Daoy (cell line): ENCODE measurements around the gene BLOC1S3. TPM values are rescaled to one million over a fixed set of nuclear protein-coding genes. Genes with fewer than 3 reads are reported as not detected.

ENCODE experiments used
- DNase-seq: peaks from one replicate; pipeline ENCODE4 v3.0.0-alpha.2; 2015; ENCODE audit warnings: low read depth
- total RNA-seq: library from RNA; depleted of rRNA; stranded (reverse); fragments of >200 nt; shearing (Covaris generic); gene quantifications from 2 replicates; pipeline ENCODE4 v1.2.3, GENCODE V29; 2014; rRNA removed

Gene BLOC1S3
- total RNA-seq = 3.9 and 6.9 TPM in 2 replicates

DNA sequence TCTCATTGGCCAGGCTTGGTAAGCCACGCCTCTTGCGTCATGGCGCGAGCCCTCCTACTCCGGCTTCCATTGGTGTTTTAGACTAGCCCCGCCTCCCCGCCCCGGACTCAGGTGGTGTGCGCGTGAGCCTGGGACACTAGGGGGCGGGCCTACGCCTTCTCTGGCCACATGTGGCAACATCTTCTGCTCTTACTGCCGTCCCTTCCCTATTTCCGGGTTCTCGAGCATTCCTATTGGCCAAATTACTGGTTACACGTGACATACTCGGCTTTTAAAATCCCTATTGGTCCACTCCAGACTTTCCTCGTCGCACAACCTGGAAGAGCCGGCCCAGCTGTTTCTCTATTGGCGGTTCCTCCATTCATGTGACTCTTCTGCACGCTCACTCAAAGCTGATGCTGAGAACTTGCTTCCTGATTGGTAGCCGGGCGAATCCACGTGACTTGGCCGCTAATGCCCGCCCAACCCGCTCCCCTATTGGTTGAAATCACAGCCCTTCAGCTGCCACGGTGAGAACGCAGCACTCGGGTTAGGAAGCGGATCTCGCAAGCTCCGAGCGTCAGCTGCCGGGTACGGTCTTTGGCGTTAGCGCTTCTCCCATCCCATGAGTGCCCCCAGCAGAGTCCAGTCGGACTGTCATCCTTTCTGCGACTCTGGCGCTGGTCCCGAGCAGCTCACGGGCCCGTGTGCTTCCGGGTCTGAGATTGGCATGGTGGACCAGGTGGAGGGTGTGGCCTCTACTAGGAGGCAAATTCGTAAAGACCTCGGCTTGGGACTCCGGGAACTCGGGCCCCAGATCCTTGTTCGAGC is at the start of gene BLOC1S3:
TSS of gene BLOC1S3 (plus strand) at position 523 of the 810 bp plus-strand sequence. CDS start 513 bp downstream, outside the sequence.
- DNase-seq = peak; percentile 100

DNA sequence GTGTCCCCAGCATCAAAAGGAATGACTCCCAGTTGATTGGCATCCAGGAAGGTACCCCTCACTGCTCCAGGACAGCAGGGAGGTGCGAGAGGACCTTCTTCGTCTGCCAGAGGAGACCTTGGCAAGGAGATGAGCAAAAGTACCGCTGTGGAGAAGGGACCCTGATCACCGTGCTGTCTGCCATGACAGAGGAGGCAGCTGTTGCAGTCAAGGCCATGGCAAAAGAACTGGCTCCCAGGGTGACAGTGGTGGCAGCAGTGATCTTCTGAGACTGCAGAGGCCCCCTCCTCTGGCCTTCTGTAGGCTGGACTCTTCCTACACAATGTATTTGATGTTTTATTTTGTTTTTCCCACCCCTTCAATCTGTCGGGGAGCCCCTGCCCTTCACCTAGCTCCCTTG is 49.8 kb upstream of the BLOC1S3 start:
- DNase-seq = no peak

- DNase-seq = no peak
Measured at GRCh38 chr19:45130236-45130635, 48.3 kb upstream of the BLOC1S3 start.

- peak; percentile 71 for DNase-seq
Measured at GRCh38 chr19:45130888-45131615, 47.5 kb upstream of the BLOC1S3 start.

GRCh38 chr19:45133661-45134060 is 44.9 kb upstream of the BLOC1S3 start:
- no peak for DNase-seq

GRCh38 chr19:45135176-45135885 is 43.3 kb upstream of the BLOC1S3 start:
- no peak for DNase-seq

- no peak for DNase-seq
Measured at GRCh38 chr19:45136507-45137178, 41.9 kb upstream of the BLOC1S3 start.

DNA sequence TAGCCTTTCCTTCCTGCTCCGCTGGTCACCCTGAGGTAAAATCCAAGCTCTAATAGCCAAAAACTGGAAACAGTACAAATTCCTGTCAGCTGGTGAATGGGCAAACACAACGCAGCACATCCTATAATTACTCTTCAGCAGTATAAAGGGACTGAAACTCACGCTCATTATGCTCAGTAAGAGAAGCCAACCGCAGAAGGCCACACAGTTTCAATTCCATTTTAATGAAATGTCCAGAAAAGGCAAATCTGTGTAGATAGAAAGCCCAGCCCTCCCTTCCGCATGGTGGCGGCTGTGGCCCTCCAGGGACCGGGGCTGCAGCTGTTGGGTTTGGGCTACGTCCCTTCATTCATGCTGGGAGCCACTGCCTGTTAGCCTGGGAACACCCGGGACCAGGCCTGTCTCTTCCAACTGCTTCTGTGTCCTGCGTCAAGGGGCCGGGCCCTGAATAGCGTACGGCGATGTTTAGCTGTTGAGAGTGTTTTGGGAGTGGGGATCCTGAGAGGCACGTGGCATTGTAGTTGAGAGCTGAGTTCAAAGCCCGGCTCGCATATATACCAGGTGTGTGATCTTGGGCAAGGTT is 41.3 kb upstream of the BLOC1S3 start:
- no peak for DNase-seq

- DNase-seq = no peak
Measured at GRCh38 chr19:45138303-45138751, 40.3 kb upstream of the BLOC1S3 start.

DNA sequence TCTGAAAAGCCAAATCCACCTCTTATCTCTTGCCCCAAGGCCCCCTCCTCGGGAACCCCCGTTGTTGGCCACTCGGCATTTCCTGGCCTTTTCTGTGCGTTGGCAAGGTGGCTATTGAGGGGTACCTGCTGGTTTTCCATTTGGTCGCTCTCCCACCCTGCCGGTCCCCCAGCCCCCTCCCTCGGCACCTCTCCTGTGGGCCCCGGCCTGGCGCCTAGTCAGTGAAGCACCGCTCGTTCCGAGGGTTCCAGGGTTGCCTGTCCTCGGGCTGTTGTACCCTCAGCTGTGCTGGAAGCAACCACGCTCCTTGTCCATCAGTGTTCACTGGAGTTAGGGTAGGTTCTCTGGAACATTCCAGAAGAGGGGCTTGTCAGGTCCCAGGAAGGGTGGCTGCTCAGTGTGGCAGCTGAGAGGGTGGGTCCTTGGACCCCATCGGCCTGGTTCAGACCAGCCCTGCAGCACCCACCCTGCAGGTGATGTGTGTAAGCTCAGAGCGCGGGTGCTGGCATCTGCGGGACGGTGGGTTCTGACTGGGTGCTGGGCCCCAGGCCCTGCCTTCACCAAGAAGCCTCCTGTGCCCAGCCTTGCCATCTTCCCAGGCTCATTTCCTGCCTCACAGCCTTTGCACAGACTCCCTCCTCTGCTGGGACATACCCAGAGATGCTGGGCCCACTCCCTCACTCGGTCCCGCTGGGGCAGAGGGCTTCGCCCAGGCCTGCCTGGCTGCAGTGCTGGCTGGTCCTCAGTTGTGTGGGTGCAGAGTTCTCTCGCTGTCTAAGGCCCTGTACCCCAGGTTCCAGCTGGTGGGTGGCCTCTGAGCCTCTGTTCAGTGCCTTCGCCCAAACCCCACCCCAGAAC is 39.1 kb upstream of the BLOC1S3 start:
- no peak for DNase-seq

- no peak for DNase-seq
Measured at GRCh38 chr19:45140144-45140503, 38.5 kb upstream of the BLOC1S3 start.

DNA sequence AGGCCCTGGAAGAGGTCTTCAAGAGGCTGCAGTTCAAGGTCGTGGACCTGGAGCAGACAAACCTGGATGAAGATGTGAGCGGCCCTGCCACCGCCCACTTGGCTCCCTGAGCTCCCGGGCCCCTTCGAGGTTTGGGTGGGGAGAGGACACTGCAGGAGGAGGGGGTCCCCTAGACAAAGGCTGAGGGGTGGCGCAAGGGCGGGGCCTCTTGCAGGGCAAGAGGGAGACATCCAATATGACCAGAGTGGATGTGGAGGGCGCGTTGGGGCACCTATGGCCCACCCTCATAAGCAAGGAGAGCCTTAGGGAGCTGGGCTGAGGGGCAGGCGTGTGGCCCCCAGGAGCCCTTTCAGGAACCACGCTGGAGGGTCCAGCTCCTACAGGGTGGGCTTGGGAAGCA is 38.1 kb upstream of the BLOC1S3 start:
- DNase-seq = no peak

DNA sequence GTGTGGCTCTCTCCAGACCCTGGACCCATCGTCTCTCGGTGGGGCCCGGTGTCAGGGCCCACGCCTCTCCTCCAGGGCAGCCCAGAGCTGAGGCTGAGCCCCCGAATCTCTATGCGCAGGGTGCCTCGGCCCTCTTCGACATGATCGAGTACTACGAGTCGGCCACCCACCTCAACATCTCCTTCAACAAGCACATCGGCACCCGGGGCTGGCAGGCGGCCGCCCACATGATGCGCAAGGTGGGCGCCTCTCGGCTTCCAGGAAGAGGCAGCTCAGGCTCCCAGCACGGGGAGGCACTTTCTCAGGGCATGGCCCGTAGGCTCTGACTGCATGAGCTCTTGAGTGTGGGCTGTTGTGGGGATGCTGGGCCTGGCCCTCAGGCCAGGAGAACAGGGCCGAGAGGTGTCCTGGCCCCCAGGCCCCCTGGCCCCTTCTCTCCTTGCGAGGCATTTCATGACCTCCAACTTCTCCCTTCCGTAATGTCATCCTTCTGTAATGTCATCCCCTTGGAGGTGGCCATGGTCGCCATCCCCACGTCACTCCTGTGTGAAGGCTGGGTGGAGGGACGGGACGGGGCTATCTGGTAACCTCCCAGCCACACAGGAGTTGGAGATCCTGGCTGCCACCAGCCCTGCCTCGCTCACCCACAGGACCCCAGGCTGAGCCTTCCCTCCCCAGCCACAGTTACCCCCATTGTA is 37.2 kb upstream of the BLOC1S3 start:
- no peak for DNase-seq

DNA sequence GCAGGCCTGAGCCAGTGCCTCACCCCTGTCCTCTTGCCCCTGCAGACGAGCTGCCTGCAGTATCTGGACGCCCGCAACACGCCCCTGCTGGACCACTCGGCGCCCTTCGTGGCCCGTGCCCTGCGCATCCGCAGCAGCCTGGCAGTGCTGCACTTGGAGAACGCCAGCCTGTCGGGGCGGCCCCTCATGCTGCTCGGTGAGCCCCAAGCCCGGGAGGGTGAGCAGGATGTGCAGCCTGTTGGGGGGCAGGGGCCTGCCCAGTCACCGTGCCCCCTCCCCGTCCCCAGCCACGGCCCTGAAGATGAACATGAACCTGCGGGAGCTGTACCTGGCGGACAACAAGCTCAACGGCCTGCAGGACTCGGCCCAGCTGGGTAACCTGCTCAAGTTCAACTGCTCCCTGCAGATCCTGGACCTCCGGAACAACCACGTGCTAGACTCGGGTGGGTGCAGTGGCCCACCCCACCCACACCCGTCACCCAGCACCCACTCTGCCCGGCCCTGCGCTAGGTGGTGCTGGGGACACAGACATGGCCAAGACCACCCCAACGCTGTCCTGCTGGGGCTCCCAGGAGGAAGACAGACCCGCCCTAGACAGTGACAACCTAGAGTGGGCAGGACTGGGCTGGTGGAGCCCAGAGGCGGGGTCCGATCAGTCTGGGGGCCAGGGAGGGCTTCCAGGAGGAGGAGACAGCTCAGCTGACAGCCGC is 36.4 kb upstream of the BLOC1S3 start:
- no peak for DNase-seq

DNA sequence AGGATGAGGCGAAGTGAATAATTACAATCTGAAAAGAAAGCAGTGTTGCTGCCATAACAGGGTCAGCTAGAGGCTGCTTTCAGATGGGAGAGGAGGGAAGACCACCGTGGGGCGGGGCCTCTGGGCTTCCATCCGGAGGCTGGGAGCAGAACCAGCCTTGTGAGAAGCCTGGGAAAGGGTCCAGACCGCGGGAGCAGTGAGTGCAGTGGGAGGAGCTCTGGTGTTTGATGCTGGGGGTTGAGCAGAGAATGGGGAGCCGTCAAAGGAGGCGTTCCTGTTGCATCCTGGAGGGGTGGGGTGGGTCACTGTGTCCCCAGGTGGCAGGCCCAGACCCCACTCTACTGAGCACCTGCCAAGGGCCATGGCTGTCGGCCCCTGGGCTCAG is 35.9 kb upstream of the BLOC1S3 start:
- DNase-seq = no peak

- no peak for DNase-seq
Measured at GRCh38 chr19:45144431-45145269, 33.9 kb upstream of the BLOC1S3 start.

DNA sequence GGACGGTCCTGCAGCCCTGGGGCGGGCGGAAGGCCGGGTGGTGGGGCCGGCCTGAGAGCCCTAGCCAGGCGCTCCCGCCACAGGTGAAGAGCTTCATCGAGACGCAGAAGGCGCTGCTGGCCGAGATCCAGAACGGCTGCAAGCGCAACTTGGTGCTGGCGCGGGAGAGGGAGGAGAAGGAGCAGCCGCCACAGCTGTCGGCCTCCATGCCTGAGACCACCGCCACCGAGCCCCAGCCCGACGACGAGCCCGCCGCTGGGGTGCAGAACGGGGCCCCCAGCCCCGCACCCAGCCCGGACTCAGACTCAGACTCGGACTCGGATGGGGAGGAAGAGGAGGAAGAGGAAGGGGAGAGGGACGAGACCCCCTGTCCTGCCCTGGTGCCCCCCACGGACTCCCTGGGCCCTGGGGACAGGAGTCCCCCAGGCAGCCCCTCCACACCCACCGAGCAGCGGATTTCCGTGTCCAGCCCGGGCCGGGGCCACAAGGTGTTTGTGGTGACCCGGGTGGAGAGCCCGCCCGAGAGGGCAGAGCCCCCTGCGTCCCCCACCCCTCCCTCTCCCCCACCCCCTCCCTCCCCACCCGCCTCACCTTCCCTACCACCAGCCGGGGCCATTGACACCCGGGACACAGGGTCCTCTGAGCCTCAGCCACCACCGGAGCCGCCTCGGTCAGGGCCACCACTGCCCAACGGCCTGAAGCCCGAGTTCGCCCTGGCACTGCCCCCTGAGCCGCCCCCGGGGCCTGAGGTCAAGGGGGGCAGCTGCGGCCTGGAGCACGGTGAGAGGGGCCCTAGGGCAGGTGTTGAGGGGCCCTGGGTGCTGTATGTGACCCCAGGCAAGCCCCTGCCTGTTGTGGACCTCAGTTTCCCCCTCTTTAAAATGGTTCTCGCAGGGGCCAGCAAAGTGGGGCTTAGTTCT is 33.1 kb upstream of the BLOC1S3 start:
- no peak for DNase-seq
